Sigmoid colon (tissue), 4 donors: ENCODE measurements around the gene MEMO1.

ENCODE experiments used
- CTCF ChIP-seq, 4 experiments: fragments of 450-650 bp in 3 of 4; fragments of 200-600 bp in 1 of 4; IDR thresholded peaks; one replicate each; pipeline ENCODE4 v1.5.1; 2016 to 2019; ENCODE audit warnings: antibody characterized with exemption in 4 of 4, mild to moderate bottlenecking in 3 of 4, moderate library complexity in 2 of 4
- EP300 ChIP-seq, 4 donors: sonication (generic); formaldehyde crosslinking; IDR thresholded peaks; one replicate each; pipeline ENCODE4 v1.6.1; 2017; ENCODE audit warnings: antibody characterized with exemption in 4 of 4

DNA sequence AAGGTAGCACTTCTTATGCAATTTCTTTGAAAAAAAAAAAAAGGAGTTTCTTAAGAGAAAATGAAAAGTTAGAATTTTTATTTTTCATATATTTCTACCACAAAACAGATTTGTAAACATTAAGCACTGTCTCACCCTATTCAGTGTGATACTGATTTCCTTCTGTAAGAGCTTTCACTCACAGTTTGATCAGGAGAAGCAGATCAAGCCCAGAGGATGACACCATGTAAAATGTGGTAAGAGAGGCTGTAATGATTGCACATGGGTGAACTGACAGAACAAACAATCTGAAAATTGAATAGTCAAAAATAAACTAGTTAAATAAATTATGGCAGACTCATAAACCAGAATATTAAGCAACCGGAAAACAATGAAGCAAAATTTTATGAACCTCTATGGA lies 54.5 kb downstream of the MEMO1 start:
- TF ChIP-seq CTCF (IDR thresholded peaks at IDR 0.05) (no peak), EP300 (IDR thresholded peaks at IDR 0.05) (no peak)
